GM18867 (cell line): ENCODE results near the gene TTLL1.

Source experiments
- ATAC-seq: cut with Tn5 transposase; IDR thresholded peaks from one replicate; pipeline ENCODE4 v1.9.1; 2021; ENCODE audit warnings: mild to moderate bottlenecking, moderate library complexity; ENCODE audit not compliant: unreplicated experiment

The TTLL1 gene

GRCh38 chr22:43088984-43089717, at the start of gene TTLL1:
Gene TTLL1, minus strand, starts transcription at chr22:43089391. Its CDS starts 13,805 bp downstream, at chr22:43075586.
- peak; percentile 78 for ATAC-seq

DNA sequence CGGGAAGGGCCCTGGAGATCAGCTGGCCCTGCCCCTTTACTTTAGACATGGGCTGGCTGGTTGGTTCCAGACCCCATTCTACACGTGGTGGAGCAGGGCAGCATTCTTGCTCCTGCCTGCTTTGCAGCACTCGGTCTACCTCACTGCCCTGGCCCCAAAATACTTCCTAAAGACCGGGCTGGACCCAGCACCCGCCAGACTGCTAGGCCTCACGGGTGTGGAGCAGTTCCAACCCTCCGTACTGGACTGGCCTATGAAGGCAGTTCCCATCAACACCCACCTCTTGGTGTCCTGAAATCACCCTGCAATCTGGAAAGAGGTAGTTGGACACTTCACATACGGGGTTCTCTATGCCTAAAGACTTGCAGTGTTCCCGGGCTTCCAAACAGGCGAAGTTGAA, 47.6 kb upstream of the TTLL1 start:
- no peak for ATAC-seq

GRCh38 chr22:43136255-43136654, 47.1 kb upstream of the TTLL1 start:
- no peak for ATAC-seq

DNA sequence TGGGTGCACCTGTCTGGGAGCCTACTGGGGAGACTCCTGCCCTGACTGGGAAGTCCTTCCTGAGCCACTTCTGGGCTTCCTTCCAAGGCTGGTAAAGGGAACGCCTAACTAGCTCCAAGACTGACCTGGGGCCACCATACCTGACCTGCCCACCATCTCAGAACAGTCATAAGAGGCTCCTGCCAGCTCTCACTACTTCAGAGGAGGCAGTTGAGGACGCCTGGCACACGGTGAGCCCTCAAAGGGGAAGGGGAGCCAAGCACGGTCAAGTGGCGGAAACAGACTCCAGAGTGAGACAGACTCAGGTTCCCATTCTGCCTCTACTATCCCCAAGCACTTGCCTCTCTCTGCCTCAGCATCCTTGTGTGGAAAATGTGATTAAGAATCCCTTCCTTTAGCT, 46.4 kb upstream of the TTLL1 start:
- ATAC-seq = no peak

DNA sequence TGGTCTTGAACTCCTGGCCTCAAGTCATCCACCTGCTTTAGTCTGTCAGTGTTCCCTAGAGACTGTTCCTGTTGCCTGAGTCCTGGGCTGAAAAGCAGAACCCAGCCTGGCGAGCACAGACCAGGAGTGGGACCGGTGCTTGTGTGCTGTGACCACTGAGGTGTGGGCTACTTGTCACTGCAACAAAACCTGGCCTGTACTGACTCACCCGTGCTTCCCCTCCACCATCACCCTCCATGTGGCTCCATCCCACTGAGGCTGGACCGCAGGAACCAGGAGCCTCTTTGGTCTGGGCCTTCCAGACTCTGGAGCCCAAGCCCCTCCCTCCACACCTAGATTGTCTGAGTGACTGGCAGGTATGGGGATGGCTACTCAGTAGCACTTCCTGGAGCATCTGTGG, 45.4 kb upstream of the TTLL1 start:
- no peak for ATAC-seq

DNA sequence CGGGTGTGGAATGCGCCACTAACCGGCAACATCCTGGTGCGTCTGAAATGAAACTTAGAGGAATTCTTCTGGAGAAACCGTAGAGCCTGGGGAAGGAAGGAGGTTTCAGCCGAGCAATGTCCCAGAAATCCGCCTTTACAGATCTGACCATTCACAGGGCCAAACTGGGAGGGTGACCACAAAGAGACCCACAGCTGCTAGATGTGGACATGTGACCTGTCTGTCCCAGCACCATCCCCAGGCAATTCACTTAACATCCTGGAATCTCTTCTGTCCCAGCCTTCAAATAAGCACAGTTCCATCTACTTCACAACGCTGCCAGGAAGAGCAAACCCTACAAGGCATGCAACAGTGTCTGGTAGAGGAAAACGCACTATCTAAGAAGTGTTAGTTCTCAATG, 44.2 kb upstream of the TTLL1 start:
- ATAC-seq = no peak

- no peak for ATAC-seq
Measured at GRCh38 chr22:43131773-43132501, 42.7 kb upstream of the TTLL1 start.

GRCh38 chr22:43129426-43130425, 40.5 kb upstream of the TTLL1 start:
- ATAC-seq = no peak

- no peak for ATAC-seq
Measured at GRCh38 chr22:43128928-43129424, 39.8 kb upstream of the TTLL1 start.

DNA sequence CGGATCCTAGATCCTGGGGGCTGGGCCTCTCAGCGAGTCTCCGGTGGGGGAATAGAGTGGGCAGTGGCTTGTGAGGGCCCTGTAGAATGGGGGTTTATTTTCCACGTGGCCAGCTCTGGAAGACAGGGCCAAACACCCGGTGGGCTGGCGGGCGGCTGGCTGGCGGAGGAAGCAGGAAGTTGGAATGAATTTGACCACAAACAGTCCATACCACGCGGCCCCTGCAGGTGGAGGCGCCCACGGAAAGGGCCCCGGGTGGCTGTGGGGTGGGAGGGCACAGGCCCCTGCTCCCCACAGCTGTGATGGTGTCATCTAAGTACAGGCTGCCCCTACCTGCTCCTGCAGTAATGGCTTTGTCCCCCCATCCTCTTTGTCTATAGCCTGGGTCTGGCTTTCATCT, 38.9 kb upstream of the TTLL1 start:
- ATAC-seq = no peak

DNA sequence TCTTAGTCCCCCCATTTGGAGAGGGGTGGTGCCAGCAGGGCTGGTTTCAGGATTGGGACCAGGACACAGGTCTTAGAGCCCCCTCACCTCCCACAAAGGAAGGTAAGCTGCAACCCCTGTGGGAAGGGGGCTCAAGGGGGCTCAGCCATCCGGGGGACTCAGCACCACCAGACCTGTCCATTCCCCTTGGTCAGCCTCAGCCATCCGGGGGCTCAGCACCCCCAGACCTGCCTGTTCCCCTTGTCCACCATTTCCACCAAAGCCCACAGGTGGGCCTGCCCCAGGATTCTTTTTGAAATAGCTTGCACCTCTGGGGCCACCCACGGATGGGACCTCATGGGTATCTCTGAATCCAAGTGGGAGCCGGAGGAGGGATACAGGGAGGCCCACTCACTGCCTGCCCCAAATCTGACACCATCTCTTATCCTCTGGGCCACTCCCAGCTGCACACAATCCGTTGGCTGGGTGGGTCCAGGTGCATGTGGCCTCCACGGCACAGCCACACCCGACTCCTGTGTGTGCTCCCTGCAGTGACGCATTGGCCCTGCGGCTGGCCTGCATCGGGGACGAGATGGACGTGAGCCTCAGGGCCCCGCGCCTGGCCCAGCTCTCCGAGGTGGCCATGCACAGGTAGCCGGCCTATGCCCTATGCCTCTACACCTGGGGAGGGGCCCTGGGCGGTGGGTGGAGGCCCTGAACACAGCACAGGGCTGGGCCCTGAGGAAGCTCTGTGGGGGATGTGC, 38.1 kb upstream of the TTLL1 start:
- ATAC-seq = no peak

DNA sequence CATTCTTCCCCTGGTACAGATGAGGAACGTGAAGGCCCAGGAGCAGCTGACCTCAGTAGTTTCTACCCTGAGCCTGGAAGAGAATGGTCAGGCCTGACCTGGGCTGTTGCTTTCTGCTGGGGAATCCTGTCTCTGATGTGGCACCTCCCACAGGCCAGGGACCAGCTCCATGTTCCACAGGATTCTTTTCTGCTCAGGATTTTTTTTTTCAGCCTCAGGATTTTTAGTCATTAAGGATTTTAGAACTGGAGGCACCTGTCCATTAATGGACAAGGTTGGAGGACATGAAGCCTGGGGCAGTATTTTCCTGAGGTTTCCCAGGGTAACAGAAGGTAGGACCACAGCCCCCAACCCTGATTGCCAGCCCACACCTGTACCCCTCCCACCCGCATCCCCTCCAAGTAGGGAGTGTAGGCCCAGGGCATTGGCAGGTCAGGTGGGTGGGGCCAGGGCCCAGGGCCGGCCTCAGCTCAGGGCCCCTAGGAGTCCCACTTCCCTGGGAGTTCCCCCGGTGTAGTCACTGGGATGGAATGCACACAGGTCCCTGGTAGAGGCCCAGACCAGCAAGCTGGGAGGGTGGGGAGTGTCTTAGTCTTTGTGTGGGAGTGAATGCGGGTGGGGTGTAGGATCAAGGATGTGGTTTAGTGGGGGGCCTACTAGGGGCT, 37.4 kb upstream of the TTLL1 start:
- ATAC-seq = no peak

GRCh38 chr22:43118953-43119458, 29.8 kb upstream of the TTLL1 start:
- no peak for ATAC-seq

DNA sequence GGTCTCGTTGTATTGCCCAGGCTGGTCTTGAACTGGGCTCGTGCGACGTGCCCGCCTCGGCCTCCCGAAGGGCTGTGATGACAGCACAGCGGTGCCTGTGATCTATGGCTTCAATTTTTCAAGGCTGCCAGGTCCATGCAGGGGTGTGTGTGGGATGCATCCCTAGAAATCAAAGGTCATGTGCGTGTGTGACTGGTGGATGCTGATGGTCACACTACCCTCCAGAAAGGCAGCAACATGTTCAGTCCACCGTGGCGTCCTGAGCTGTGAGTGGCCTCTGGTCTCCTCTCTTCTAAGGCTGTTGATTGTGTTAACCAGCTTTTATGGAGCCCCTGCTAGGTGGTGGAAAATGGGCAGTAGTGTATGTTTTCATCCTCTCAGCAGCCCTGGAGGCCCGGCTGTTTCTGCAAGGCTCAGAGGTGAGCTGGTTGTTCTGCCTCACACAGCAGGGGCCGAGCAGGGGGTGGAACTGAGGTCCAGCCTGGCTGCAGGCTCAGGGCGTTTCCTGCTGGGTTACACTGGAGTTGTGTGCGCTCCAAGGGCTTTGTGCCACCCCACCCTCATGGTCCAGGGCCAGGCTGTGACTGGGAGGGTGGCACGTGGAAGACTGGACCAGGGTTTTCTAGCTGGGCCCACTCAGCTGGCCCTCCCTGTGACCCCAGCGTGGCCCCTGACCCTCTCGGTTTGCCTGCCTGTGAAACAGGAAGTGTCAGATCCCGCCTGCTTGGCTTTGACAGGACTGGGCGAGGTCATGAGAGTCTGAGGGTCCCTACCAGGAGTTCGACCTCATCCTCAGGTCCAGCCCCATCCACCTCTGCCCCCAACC, 29.0 kb upstream of the TTLL1 start:
- ATAC-seq = no peak

GRCh38 chr22:43116932-43117331, 27.7 kb upstream of the TTLL1 start:
- no peak for ATAC-seq

DNA sequence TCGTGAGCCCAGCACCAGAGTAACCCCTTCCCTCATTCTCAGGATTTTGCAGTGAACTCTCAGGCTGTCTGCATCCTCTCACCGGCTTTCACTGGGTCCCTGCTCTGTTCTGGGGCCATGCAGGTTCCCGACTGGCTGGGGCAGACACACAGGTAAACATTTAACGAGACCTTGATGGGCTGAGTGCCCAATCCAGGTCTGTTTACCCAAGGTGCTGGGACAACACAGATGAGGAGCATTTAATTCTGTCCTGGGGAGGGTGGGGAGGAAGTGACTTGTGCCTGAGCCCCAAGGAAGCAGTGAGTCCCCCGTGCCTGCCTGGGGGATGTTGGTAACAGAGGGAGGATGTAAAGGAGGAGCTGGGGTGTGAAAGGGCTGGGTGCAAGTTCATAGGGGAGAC, 25.8 kb upstream of the TTLL1 start:
- no peak for ATAC-seq

- ATAC-seq = no peak
Measured at GRCh38 chr22:43113526-43114251, 24.5 kb upstream of the TTLL1 start.
